Measurements from ENCODE around the gene TYRP1. TPM values are rescaled to one million over a fixed set of nuclear protein-coding genes. Genes with fewer than 3 reads are reported as not detected.

TYRP1 gene
- total RNA-seq, 2 donors from 2014 or later, result not detected

DNA sequence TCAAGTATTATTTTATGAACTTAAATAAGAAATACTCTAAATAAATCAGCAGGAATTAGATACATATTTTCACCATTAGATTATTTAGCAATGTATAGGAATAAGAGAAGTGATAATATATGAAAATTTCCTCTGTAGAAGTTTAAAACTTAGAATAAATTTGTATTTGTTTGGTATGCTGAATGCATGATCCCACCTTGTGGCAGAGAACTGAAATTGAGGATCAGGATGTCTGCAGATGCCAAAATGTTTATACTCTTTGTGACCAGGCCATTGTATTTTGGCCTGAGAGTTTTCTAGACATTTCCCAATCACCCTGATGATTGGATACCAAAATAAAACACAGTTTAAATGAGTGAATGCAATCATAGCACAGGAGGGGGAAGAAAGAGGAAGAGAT, 6.3 kb downstream of the TYRP1 start:
- Mint-ChIP-seq H3K27me3 (ENCODE audit: low read depth) (no peaks in the 10 kb centered on the region), H3K4me1 (ENCODE audit: low read depth) (no peaks in the 10 kb centered on the region), H3K36me3 (ENCODE audit: insufficient read depth in 2 of 2) (no peaks in the 10 kb centered on the region), H3K4me3 (no peak overlapping the region), H3K9me3 (peaks cover 5 to 7% of the 10 kb centered on the region in 2 donors), H3K27ac (no peak overlapping the region)
- no peak for DNase-seq
- ATAC-seq (replicated peaks in 1 of 2), result no peak

DNA sequence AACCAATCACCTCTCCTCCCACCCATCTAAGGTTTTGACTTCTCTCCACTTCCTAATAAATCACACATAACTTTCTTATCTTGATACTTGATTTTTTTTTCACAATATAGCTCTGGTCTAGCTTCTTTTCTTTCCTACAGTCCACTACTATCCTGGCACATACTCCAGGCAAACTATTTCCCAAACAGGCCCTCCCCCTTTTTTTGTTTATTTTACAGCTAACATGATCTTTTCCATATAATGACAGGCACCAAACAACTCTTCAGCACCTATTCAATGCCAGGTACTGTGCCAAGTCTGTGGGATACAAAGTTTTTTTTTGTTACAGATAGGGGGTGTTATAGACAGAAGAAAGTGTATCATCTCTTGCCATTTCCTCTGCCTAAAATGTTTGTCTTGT, 7.9 kb downstream of the TYRP1 start:
- no peaks in the 10 kb centered on the region for H3K27me3 Mint-ChIP-seq (ENCODE audit: low read depth)

DNA sequence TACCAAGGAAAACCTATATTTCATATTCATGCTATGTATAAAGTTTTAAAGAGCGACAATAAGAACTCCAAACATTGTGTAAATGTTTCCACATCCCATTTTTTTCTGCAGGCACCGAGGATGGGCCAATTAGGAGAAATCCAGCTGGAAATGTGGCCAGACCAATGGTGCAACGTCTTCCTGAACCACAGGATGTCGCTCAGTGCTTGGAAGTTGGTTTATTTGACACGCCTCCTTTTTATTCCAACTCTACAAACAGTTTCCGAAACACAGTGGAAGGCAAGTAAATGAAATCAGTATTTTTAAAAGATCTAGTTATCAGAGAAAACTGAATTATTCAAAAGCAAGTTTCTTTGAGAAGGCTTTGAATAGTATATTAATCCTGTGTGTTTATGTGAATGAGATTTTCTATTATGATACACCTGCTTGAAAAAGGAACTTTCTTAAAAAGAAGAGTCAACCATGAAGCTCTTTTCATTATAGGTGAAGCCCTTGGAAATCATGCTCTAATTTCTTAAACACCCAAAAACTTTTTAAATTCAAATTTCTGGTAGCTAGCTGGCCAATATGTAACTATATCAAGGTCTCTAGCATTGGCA, 9.1 kb downstream of the TYRP1 start:
- Mint-ChIP-seq H3K27ac (no peak overlapping the region), H3K4me3 (no peak overlapping the region), H3K27me3 (ENCODE audit: low read depth) (no peaks in the 10 kb centered on the region), H3K36me3 (ENCODE audit: insufficient read depth in 2 of 2) (no peaks in the 10 kb centered on the region), H3K4me1 (ENCODE audit: low read depth) (no peaks in the 10 kb centered on the region), H3K9me3 (peaks cover 5% of the 10 kb centered on the region in 2 donors)
- ATAC-seq (replicated peaks in 1 of 2), result no peak
- DNase-seq, result no peak

More for the DNA sequence above, 7.9 kb downstream of the TYRP1 start:
- ATAC-seq (replicated peaks in 1 of 2) (no peak), DNase-seq (no peak)
- H3K4me3 Mint-ChIP-seq, result no peak overlapping the region
- H3K36me3 Mint-ChIP-seq (ENCODE audit: insufficient read depth in 2 of 2), result no peaks in the 10 kb centered on the region
- H3K4me1 Mint-ChIP-seq (ENCODE audit: low read depth), result no peaks in the 10 kb centered on the region
- H3K27ac Mint-ChIP-seq, result no peak overlapping the region
- H3K9me3 Mint-ChIP-seq, result peaks cover 4 to 6% of the 10 kb centered on the region in 2 donors

DNA sequence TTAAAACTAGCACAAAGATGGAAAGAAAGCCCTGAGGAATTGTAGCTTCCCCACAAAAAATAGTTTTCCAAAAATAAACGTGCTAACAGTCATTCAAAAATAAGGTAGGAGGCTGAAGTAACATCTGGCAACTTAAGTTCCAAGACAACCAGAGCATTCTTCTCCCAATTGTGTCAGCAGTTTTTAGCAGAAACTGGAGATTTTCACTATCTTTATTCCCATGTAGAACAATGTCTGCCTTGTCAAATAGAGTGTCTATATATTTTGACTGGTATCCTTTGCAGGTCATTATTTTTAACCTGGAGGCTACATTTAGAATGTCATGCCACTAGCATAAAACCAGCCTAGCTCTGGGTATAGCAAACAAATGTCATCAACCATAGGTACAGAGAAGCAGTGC, 10.8 kb downstream of the TYRP1 start:
- Mint-ChIP-seq H3K4me1 (ENCODE audit: low read depth) (no peaks in the 10 kb centered on the region), H3K27me3 (ENCODE audit: low read depth) (no peaks in the 10 kb centered on the region), H3K36me3 (ENCODE audit: insufficient read depth in 2 of 2) (no peaks in the 10 kb centered on the region), H3K27ac (no peak overlapping the region), H3K9me3 (peaks cover 5 to 8% of the 10 kb centered on the region in 2 donors), H3K4me3 (no peak overlapping the region)
- ATAC-seq (replicated peaks in 1 of 2) (no peak), DNase-seq (no peak)

DNA sequence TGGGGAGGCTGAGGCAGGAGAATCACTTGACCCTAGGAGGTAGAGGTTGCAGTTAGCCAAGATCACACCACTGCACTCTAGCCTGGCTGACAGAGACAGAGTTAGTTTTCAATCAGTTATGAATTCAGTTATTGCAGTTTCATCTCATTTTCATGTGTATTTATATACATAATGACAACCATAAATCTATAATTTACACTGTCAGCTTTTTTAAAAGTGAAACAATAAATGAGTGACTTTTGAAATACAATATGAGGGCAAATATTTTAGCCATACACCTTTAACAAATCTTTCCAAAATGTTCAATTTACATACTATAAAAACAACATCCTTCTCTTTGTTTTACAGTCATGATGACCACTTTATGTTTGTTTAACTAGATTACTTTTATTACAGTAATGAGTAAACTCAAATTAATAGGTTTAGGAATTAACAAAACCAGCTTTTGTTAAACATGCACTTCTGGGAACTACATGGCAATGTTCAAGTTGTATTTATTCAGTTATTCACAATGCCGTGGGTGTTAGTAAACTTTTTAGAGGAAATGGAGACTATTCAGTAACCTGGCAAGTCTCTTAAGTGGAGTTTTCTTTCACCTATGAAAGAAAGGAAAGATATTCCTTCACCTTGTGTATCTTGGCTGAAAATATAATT, 12.7 kb downstream of the TYRP1 start:
- Mint-ChIP-seq H3K27ac (no peak overlapping the region), H3K27me3 (ENCODE audit: low read depth) (no peaks in the 10 kb centered on the region), H3K4me3 (no peak overlapping the region), H3K4me1 (ENCODE audit: low read depth) (no peaks in the 10 kb centered on the region), H3K36me3 (ENCODE audit: insufficient read depth in 2 of 2) (no peaks in the 10 kb centered on the region), H3K9me3 (peaks cover 1 to 6% of the 10 kb centered on the region in 2 donors)
- DNase-seq (no peak), ATAC-seq (replicated peaks in 1 of 2) (no peak)

DNA sequence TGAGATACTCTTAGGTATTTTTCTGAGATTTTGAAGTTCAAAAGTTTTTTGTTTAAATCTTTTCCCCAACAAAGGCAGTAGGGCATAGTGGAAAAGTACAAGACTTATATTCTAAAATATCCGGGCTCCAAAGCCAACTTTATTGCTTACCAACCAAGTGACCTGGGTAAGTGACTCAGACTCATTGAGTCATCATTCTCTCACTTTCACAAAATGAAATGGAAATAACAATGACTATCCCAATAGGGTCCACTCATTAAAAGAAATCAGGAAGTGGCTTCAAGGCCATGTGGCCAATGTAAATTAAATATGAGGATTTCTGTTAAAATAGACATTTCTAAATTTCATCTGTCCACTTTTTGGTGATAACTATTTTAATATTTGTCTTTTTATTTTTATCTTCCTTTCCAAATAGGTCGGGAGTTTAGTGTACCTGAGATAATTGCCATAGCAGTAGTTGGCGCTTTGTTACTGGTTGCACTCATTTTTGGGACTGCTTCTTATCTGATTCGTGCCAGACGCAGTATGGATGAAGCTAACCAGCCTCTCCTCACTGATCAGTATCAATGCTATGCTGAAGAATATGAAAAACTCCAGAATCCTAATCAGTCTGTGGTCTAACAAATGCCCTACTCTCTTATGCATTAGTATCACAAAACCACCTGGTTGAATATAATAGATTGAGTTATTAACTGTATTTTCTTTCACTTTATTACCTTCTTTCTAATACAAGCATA, 15.5 kb downstream of the TYRP1 start:
- ATAC-seq (replicated peaks in 1 of 2), result no peak
- DNase-seq, result no peak
- Mint-ChIP-seq H3K36me3 (ENCODE audit: insufficient read depth in 2 of 2) (no peaks in the 10 kb centered on the region), H3K4me3 (no peak overlapping the region), H3K27ac (no peak overlapping the region), H3K9me3 (peaks cover 1 to 4% of the 10 kb centered on the region in 2 donors), H3K4me1 (ENCODE audit: low read depth) (no peaks in the 10 kb centered on the region), H3K27me3 (ENCODE audit: low read depth) (no peaks in the 10 kb centered on the region)

DNA sequence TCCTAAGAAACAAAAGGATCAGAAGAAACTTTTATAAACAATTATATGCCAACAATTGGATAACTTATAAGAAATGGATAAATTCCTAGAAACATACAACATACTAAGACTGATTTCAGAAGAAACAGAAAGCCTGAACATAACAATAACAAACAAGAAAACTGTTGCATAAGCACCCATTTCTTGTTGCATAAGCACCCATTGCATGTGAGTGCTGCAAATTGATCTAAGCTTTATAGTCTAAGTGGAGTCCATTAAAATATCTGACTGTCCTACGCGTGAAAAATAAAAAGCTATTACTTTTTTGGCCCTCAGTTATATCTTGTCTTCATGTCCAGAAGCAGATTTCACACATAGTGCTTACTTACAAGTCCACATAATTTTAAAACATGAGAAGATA, 19.3 kb downstream of the TYRP1 start:
- ATAC-seq (replicated peaks in 1 of 2), result no peak
- no peaks in the 10 kb centered on the region for H3K27me3 Mint-ChIP-seq (ENCODE audit: low read depth)

DNA sequence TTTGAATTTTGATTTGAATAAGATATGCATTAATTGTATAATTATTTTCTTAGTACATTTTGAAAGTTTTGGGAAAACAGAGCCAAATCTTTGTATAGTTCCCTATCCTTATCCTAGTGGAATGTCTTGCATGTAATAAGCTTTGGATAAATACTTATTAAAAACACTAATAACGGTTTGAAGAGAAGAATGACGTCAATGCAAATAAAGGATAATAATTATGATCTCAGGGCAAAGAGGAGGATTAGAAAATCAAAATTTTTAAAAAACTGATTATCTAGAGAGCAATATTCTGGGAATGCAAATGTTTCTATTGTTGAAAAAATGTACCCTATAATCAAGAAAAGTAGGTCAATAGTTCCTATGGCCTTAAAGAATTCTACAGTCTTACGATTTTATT, 22.1 kb downstream of the TYRP1 start:
- H3K4me3 Mint-ChIP-seq, result no peak overlapping the region
- no peak for ATAC-seq (replicated peaks in 1 of 2)
- no peaks in the 10 kb centered on the region for H3K36me3 Mint-ChIP-seq (ENCODE audit: insufficient read depth in 2 of 2)
- peaks cover 4 to 5% of the 10 kb centered on the region in 2 donors for H3K9me3 Mint-ChIP-seq
- DNase-seq, result no peak
- H3K27me3 Mint-ChIP-seq (ENCODE audit: low read depth), result no peaks in the 10 kb centered on the region
- no peak overlapping the region for H3K27ac Mint-ChIP-seq
- H3K4me1 Mint-ChIP-seq (ENCODE audit: low read depth), result no peaks in the 10 kb centered on the region

More for the DNA sequence above, 19.3 kb downstream of the TYRP1 start:
- H3K4me3 Mint-ChIP-seq, result no peak overlapping the region
- H3K36me3 Mint-ChIP-seq (ENCODE audit: insufficient read depth in 2 of 2), result no peaks in the 10 kb centered on the region
- H3K27ac Mint-ChIP-seq, result no peak overlapping the region
- H3K4me1 Mint-ChIP-seq (ENCODE audit: low read depth), result no peaks in the 10 kb centered on the region
- no peak for DNase-seq
- peaks cover 4 to 5% of the 10 kb centered on the region in 2 donors for H3K9me3 Mint-ChIP-seq

DNA sequence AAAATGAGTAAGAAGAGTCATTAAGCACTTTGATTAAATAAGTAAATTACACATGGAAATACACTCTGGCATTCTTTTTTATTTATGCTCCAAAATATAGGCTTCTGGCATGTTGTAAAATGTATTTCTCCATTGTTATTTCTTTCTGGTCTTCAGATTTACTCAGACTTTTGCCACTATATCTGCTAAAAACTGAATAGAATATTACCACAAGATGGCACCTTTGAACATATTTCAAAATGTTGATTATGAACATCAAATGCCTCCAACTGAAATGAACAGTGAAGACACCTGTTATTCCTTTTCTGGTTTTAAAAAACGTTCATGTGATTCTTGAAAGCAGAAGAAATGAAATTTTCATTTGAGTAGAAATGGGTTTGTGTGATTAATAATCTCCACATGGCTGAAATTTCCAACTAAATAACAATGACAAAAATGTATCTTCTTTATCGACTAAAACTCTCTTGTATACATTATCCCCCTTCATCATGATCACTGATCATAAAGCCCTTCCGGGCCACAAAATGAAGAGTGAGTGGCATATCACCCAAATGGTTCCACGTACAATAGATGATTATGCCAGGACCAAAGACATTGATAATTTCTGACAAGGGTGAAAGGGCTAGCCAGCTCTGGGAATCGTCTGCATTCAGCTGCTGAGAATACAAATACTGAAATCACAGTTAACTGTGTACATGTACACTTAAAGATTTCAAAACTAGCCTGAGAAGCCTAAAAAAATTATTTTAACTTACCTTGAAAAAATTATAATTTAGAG, 23.8 kb downstream of the TYRP1 start:
- ATAC-seq (replicated peaks in 1 of 2), result no peak
- Mint-ChIP-seq H3K9me3 (peaks cover 3 to 10% of the 10 kb centered on the region in 2 donors), H3K4me1 (ENCODE audit: low read depth) (no peaks in the 10 kb centered on the region), H3K4me3 (no peak overlapping the region), H3K27me3 (ENCODE audit: low read depth) (no peaks in the 10 kb centered on the region), H3K36me3 (ENCODE audit: insufficient read depth in 2 of 2) (no peaks in the 10 kb centered on the region), H3K27ac (no peak overlapping the region)
- DNase-seq, result no peak

DNA sequence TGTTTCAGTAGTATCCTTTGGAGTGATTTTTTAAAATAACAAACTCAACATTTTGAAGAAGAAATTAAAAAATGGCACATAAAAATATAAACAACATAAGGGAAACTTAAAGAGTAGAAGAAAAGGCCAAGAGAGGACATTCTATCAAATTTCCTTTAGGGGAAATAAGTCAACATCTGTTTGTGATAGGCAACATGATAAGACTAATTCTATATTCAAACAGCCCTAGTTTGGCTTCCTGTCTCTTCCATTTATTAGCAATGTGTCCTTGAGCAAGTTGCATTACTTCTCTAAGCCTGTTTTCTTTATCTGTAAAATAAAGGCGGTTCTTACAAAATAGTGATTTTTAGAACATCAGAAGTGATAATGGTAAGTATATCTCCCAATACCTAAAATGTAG, 24.7 kb downstream of the TYRP1 start:
- Mint-ChIP-seq H3K36me3 (ENCODE audit: insufficient read depth in 2 of 2) (no peaks in the 10 kb centered on the region), H3K4me1 (ENCODE audit: low read depth) (no peaks in the 10 kb centered on the region), H3K9me3 (peaks cover 3 to 10% of the 10 kb centered on the region in 2 donors), H3K4me3 (no peak overlapping the region), H3K27me3 (ENCODE audit: low read depth) (no peaks in the 10 kb centered on the region), H3K27ac (no peak overlapping the region)
- DNase-seq, result no peak
- no peak for ATAC-seq (replicated peaks in 1 of 2)

DNA sequence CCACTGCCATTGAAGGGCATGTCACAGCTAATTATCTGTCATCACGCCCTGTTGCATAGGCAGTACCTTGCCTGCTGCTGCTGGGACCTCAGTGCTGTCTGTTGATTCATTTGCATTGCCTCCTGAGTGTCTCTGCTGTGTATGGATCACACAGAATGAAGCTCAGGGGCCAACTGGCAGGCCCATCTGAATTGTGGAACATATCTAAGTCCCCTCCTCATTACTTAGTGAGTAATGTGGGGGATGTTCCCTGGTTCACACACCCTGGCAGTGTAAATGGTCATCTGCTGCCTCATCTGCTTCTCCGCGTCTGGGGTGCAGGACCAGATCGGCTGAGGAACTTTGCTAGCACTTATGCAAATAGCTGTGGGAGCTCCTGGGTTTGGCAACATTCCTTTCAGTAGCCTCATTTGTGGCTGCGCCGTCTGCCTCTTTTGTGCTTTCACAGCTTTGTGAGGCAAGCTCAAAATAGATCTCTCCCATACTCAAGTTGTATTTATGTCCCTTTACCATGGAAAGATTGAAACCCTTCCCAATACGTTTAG, 25.4 kb downstream of the TYRP1 start:
- Mint-ChIP-seq H3K36me3 (ENCODE audit: insufficient read depth in 2 of 2) (no peaks in the 10 kb centered on the region), H3K27ac (no peak overlapping the region), H3K4me3 (no peak overlapping the region), H3K4me1 (ENCODE audit: low read depth) (no peaks in the 10 kb centered on the region), H3K27me3 (ENCODE audit: low read depth) (no peaks in the 10 kb centered on the region), H3K9me3 (peaks cover 6 to 15% of the 10 kb centered on the region in 2 donors)
- no peak for ATAC-seq (replicated peaks in 1 of 2)
- DNase-seq, result no peak

DNA sequence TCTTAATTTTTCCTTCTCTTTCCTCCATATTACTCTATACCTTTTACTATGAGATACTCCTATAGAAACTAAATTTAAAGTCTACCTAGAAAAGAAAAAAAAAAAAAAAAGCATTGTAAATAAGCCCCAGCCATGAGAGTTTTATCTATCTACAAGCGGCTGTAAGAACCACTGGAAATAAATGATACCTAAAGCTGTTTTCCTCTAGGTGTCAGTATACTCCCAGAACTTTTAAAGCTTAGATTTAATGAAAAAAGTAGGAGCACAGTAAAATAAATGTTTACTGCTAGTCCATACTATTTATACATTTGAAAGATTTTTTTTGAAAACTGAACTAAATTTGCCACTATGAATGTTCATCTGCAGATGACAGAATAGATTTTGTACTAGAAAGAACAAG, 26.2 kb downstream of the TYRP1 start:
- no peak overlapping the region for H3K4me3 Mint-ChIP-seq
- H3K4me1 Mint-ChIP-seq (ENCODE audit: low read depth), result no peaks in the 10 kb centered on the region
- no peaks in the 10 kb centered on the region for H3K27me3 Mint-ChIP-seq (ENCODE audit: low read depth)
- peaks cover 6 to 15% of the 10 kb centered on the region in 2 donors for H3K9me3 Mint-ChIP-seq
- no peak for ATAC-seq (replicated peaks in 1 of 2)
- no peak overlapping the region for H3K27ac Mint-ChIP-seq
- no peaks in the 10 kb centered on the region for H3K36me3 Mint-ChIP-seq (ENCODE audit: insufficient read depth in 2 of 2)
- no peak for DNase-seq

DNA sequence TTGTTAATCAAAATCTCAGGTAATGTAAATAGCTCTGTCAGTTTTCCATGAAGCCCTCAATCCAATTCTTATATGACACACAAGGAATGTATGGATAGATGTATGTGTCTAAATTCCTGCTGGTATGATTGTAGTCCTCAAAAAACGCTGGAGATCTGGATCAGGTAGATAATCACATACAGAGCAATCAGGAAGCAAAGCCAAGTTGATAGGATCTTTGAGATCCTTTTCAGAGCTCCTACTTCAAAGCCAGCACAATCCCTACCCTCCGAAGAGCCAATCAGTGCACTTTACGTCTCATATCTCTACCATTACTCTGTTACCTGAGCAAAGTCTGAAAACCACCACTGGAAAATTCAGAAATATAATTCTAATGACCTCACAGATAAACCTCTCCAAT, 27.4 kb downstream of the TYRP1 start:
- no peak for ATAC-seq (replicated peaks in 1 of 2)
- no peaks in the 10 kb centered on the region for H3K36me3 Mint-ChIP-seq (ENCODE audit: insufficient read depth in 2 of 2)
- no peak for DNase-seq
- no peak overlapping the region for H3K4me3 Mint-ChIP-seq
- no peak overlapping the region for H3K27ac Mint-ChIP-seq
- H3K4me1 Mint-ChIP-seq (ENCODE audit: low read depth), result no peaks in the 10 kb centered on the region
- H3K27me3 Mint-ChIP-seq (ENCODE audit: low read depth), result no peaks in the 10 kb centered on the region
- peaks cover 4 to 13% of the 10 kb centered on the region in 2 donors for H3K9me3 Mint-ChIP-seq
